NCI-H146 treated with DMSO at 0.1 percent for 48 hours (cell line): ENCODE data around the gene CENPS.

Source experiments
- DNase-seq: peaks from one replicate; lab custom pipeline; 2025; ENCODE audit not compliant: unreplicated experiment; lab: John Stamatoyannopoulos, UW

Gene CENPS

DNA sequence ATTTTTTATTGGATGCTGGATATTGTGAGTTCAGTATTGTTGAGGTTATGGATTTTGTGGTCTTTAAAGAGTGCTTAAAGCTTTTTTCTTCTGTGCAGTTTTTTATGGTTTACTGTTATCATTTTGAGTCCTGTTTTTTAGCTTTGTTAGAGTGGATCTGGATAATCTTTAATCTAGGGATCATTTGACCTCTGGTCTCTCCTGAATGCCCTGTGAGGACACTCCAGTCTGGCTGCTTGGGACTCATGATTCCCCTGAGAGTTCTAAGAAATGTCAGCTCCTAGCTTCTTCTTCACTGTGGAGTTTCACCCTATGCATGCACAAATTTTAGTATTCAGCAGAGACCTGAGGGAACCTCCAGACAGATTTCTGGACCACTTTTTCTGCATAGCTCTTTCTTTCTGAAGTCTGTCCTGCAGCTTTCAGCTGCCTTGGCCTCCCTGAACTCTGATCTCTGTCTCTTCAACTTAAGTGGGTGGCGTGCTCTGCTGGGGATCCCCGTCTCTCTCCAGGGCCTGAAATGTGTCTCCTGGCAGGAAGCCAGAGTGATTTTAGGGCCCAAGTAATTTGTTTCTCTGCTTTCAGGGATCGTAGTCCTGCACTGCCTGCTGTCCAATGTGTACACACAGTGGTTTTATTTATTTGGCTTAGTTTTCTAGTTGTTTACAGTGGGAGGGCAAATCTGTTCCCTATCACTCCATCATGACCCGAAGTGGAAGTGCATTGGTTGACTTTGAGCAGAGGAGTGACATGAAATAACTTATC, 59.2 kb downstream of the CENPS start:
- no peak for DNase-seq

DNA sequence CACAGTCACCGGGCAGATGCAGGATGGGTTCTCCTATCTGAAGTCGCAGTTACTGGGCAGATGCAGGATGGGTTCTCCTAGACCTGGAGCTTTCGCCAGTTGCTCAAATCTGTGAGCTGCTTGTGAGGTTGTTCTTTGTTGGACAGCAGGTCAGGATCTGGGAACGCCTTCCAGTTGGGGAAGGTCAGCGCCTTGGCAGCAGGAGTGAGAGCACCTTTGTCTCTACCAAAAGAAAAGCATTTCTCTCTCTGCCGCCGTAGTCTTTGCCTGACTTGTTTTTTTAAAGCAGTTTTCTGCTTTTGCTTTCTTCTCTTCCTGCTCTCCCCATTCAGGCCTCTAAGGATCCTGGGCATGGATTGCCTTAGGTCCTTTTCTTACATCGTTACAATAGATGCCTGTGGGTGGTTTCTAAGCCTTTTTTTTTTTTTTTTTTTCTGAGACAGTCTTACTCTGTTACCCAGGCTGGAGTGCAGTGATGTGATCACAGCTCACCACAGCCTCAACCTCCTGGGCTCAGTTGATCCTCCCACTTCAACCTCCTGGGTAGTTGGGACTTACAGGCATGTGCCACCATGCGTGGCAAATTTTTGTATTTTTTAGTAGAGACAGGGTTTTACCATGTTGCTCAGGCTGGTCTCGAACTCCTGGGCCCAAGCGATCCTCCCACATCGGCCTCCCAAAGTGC, 60.2 kb downstream of the CENPS start:
- DNase-seq = no peak
